SK-N-DZ (cell line): Measurements from ENCODE around the gene PRICKLE3.

Experiments
- DNase-seq: peaks from one replicate; pipeline ENCODE4 v3.0.0-alpha.2; 2015; ENCODE audit warnings: low spot score

PRICKLE3 gene

DNA sequence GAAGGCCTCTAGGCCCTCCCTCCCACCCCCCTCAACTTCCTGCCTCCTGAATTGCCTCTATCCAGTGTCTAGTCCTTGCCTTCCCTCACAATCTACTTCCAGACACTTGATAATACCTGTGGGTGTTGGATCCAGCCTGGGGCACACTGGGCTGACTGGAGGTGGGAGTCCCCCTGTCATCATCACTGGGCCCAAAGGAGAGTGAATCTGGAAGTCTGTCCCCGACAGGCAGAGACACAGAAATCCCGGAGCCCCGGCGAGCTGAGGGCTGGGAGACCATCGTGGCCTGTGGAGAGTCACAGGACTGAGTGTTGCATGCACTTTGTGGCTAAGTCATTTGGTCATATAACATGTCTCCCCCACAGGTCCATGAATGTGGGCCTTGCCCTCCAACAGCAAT, 22.2 kb upstream of the PRICKLE3 start:
- DNase-seq = no peak

DNA sequence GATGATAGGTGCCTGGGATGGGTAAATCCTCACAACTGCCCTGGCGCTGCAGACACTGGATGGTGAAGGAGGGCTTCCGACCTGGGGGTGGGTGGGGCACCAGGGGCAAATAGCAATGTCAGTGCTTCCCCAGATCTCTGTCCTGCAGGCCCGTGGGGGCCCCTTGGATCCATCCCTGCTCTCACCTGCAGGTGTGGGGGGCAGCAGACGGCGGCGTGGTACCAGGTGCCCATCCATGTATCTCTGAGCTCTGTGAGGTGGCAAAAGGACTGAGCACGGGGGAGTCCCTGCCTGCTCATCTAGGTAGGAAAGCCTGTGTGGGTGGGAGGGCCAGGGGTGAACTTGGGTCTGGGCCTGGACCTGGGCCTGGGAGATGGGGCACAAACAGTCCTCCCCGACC, 20.4 kb upstream of the PRICKLE3 start:
- no peak for DNase-seq

DNA sequence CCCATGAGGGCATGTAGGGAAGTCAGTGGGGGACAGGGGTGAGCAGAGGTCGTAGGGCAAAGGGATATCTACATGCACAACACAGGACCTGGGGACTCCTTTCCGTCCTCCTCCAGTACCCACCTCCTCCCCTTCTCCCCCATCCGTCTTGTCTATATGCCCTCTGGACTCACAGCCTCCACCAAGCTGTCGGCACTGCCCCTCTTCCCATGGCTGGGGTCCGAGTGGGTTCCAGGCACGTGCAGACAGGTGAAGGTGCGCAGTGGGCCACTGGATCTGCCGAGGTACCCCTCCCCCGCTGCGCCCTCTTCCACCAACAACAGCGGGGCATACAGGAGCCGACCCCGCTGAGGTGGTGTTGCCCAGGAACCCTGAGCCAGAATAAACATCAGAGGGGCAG, 19.3 kb upstream of the PRICKLE3 start:
- DNase-seq = no peak

DNA sequence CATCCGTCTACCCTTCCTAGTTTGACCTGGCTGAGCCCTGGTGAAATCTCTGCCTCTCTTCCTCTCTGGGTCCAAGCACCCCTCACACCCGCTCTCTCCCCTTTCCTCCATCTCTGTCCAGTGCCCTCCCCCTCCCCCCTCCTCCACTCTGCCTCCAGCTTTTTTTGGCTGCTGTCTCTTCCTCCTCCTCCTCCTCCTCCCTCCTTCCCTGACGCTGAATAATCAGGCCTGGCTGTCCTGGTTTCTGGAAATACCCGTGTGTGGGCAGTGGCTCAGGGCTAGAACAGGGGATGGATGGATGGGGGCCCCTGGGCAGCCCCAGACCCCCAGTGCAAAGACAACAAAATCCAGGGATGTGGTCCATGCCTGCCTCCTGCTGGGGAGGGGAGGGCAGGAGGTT, 18.5 kb upstream of the PRICKLE3 start:
- DNase-seq = no peak

DNA sequence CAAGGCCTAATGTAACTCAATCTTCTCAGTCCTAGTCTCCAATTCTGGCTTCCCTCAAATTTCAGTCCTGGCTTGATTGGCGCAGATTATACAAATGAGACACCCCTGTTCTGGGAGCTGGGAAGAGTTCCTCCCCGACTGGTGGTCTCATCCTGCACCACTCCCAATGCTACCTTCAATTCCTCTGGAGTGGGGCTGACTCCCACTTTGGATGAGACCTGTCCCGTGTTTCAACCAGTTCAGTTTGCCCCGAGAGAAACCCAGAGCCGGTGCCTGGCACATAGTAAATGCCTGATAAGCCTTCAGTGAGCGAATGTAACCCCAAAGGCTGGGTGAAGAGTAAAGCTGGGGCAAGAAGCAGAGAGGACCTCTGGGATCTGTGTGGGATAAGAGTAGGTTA, 17.8 kb upstream of the PRICKLE3 start:
- DNase-seq = no peak

DNA sequence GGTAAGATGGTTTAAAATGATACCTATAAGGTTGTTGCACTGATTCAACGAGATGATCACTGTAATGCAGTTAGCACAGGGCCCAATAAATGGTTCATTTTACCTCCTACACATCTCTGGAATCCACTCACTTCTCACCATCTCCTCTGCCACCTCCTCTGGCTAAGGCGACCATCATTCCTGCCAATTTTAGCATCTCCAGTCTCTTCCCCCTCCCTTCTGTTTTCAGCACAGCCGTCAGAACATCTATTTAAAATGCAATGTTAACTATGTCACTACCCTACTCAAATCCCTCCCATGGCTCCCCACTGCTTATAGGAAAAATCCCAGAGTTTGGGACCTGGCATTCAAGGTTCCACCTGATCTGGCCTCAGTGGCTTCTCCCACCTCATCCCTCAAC, 17.4 kb upstream of the PRICKLE3 start:
- no peak for DNase-seq

DNA sequence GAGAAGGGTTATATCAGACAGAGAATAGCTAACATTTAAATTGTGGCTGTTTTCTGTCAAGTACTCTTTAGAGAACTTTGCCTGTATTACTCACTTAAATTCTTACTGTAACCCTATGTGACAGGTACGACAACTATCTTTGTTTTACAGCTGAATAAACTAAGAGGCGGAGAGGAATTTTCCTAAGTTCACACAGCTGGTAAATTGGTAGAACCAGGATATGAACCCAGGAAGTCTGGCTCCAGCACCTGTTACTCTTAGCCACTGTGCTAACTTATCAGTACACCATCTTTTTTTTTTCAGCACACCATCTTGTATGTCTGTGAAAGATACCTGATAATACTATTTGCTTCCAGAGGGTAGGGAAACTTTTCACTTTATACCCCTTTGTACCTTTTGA, 15.8 kb upstream of the PRICKLE3 start:
- DNase-seq = no peak

DNA sequence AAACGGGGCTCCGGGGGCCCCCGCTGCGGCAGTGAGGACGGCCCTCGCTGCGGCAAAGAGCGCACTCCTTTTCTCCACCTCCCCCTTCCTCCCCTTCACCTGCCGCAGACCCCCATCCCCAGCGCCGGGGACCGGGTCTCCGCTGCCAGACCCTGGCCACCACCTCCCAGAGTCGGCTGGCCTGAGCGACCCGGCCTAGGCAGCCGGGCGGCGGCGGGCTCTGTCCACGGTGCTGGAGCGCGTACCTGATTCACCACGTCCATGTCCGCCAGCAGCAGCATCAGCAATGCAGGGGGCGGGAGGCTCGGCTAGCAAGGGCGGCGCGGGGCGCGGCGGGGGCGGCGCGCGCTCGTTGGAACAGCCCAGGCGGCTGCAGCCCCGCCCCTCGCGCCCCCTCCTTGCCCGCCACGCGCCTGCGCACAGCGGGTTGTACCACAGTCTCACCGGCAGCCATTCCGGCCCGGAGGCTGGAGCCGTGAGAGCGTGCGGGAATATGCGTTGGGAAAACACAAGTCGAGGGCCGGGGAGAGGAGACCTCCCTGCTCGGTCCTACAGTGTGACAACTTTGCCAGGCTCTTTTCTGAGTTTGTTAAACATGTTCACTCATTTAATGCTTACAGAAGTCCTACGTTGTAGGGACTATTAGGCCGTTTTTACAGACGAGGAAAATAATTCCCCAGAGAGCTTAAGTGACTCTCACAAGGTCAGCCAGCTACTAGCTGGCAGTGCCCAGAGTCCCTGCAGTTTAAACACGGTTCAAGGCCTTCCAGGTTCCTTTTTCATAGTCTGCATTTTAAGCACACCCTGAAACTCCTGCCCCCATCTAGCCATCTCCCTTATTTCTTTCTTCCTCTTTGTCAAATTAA, 14.0 kb upstream of the PRICKLE3 start, which contains the start of gene SYP:
Gene SYP, minus strand, starts transcription at position 288 of the 866 bp plus-strand sequence. Its CDS starts 7 bp downstream, at position 281.
- DNase-seq = peak; percentile 77

DNA sequence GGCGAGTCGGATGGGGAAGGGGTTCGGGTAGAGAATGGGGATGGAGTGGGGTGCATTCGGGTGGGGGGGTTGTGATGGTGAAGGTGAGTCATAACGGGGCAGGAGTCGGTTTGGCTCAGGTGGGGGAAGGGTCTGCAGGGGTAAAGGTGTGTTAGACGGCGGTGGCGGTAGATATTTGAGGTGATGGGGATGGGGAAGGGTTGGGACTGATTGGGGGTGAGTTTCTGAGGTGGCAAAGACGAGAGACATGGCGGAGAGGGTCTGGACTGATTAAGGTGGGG, 13.1 kb upstream of the PRICKLE3 start:
- DNase-seq = no peak

DNA sequence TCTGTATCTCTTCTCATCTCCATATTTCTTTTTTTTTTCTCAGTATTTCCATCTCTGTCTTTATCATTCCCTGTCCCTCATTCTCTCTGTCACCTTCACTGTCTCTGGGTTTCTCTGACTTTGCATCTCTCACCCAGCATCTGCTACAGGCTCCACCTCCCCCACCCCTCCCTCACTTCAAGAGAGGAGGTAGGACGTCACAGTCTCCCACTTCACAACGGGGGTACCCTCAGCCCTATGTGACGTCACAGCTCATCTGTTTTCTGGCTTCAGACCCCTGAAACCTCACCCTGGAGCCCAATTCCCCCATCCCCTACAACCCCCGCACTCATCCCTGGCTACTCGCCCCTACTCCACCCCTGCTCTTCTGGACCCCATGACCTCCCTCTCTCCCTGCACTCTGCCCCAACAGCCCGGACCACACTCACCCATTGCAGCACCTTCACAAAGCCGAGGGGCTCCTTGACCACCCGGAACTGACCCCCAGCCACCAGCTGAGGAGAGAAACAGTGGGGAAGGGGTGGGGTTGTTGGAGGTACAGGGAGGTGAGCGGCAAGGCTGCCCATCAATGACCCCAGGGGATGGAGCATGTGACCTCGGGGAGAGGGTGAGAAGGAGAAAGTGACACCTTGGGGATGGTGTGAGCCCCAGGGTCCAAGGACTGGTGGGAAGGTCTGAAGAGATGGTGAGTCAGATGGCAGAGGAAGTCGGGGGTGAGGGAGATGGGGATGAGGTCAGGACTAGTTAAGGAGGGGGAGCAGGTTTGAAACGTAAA, 12.6 kb upstream of the PRICKLE3 start:
- DNase-seq = no peak

DNA sequence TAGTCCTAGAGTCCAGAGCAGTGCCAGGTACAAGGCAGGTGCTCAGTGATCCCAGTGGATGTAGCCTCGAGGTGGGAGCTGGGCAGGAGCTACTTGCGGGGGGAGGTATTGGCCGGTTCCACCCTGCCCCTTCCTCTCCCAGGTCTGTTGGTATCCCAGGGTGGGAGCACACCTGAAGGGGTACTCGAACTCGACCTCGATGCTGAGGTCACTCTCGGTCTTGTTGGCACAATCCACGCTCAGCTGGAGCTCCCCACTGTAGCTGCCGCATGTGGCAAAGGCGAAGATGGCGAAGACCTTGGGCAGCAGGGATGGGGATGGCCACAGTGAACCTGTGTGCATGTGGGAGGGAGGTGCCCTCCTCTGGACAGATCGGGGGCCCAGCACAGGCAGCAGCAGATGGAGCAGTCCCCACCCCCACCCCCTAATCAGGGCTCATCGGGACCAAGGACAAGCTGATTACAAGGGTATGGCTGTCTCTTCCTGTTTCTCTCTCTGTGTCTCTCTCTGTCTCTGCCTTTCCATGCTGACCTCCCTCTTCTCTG, 11.4 kb upstream of the PRICKLE3 start:
- DNase-seq = no peak

DNA sequence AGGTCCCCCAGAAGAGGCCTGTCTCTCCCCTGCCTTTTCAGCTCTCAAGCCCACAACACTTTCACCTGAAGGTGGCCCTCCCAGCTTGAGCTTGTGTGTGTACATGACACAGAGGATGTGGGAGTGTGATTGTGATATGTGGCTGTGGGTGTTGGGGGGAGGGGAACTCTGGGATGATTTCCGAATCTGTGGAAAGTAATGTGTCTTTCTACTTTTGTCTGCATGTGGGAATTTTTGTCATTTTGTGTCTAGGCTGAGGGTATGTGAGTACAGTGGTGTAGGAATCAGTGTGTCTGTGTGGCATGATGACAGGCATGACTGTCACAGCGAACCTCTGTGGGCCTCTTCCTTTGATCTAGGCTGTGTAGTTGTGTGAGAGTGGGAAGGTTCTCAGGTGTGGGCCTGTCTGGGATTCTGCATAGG, 7.4 kb upstream of the PRICKLE3 start:
- DNase-seq = no peak

DNA sequence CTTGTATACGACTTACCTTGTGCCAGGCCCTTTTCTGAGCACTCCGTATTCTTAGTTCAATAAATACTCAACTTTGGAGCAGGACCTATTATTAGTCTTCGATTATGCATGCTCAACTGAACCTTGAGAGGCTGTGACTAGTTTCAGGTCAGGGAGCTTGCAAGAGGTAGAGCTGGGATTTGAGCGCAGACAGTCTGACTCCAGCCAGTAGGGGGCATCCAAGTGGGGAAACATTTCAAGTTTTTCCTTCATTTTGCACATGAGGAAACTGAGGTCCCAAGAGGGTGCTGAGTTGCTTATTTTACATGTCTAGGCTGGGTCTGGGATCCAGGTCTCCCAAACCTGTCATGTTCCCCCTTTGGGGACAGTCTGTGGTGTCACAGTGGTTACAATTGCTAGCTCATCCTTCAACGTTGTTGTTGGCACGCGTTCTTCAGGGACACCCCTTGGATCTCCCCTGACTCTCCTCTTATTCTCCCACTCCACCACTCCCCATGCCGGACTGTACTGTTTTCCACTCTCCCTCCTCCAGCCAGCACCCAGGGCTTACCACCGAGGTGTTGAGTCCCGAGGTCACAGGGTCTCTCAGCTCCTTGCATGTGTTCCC, 6.7 kb upstream of the PRICKLE3 start:
- DNase-seq = peak; percentile 32

DNA sequence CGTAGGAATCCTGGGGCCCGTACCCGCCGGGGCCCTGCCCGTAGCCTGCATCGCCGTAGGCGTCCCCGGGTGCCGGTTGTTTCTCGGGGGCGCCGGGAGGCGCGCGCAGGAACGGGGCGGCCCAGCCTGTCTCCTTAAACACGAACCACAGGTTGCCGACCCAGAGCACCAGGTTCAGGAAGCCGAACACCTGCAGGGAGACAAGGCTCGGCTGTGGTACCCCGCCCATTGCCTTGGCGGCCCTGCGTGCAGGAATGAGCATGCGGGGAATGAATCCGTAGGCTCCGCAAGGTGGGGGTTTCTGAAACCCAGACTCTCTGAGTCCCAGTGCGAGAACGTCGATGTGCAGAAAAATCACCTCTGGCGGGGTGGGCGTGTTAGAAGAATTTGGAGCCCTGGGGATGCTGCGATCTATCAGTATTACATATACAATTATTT, 5.4 kb upstream of the PRICKLE3 start:
- no peak for DNase-seq

DNA sequence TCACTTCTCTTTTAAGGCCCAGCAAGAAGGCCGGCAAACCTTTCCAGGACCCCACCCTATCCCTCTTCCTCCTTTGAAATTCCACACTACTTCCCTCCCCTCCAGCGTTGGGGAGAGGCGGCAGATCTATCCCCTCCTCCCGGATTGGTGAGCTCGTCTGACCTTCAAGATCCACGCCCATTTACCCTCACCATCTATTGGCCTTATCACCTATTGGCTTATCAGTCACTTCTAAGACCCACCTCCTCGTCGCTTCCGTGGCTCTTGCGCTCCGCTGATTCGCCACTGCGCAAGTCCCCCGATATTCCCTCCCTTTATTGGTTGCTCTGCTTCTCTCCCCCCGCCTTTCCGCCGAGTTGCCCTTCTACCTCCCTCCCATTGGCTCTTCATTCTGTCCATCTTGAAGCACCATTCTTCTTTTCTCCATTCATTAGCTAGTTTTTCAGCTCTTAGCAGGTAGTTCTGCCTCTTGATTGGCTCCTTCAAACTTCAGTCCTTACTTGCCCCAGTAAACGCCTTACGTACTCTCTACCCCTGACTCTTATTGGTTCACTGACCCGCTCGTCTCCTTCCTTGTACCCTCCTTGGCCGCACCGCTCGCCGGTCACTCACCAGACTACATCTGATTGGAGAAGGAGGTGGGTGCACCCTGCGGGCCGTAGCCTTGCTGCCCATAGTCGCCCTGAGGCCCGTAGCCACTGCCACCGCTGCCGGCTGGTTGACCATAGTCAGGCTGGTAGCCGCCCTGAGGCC, 4.8 kb upstream of the PRICKLE3 start:
- DNase-seq = peak; percentile 99

DNA sequence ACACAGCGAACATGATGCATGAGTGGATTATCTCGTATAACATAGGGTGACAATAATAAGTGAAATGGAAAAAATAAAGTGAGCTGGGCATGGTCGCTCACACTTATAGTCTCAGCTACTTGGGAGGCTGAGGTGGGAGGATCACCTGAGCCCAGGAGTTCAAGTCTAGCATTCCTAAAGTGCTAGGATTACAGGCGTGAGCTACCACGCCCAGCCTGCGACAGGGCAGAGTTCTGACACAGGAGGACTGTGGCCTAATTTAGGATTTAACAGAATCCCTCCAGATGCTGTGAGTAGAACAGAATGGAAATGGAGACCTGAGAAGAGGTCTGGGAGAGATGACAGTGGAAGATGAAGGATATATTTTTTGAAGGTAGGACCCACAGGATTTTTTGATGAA, 3.4 kb upstream of the PRICKLE3 start:
- no peak for DNase-seq

DNA sequence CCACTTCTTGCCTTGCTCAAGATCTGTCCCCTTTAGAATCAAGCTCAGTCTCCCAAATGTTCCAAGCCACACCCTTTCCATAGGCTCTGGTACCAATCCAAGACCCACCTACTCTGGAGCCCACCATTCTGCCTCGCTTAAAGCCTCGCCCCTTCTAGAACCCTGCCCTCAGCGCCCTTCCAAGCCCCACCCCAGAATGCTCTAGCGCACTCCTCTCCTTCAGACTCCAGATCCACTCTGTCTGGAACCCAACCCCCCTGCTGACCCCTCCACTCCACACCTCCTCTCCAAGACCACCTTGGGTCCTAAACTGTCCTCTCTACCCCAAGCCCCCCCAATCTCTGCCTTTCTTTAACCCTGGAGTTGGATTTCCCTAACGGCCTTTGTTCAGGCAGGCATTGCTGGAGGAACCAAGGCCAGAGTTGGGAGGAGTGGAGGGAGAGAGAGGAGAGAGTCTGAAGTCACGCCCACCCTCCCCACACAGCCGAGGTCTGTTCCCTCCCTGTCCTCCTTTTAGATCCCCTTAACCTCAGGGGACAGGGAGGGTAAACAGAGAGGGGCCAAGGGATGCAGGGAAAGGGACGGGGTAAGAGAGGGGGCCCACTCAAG, 2.4 kb upstream of the PRICKLE3 start:
- DNase-seq = no peak

DNA sequence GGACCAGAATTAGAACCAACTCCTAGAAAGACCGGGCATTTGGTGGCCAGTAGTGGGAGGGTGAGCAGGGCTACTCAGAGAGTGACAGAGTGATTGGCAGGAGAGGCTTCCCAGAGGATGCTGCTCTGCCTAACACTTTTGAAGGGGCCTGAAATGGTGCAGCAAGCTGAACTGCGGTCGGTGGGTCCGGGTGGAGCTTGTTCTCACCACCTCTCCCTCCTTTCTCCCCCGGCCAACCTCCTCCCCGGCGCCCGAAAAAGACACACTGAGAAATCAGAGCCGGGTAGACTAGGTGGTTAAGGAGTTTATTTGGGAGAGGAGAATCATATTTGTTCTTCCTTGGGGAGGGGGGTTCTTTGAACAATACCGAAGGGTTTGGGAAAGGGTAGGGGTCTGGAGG, 1.4 kb upstream of the PRICKLE3 start:
- DNase-seq = no peak

DNA sequence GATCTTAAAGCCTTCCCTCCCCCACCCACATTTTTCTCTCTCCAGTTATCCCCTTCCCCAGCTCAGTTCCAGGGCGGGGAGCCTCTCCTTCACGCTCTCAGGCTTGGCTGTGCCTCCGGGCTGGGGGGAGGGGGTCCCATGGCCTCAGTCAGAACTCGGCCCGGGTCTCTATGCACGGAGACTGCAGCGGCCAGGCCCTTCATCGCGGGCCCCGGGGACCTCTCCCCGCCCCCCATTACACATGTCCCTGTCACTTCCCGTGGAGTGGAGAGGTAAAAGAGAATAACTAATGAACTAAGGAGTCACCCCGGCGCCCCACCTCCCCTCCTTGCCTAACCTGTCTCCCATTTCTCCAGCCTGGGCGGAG, 838 bp upstream of the PRICKLE3 start:
- no peak for DNase-seq

DNA sequence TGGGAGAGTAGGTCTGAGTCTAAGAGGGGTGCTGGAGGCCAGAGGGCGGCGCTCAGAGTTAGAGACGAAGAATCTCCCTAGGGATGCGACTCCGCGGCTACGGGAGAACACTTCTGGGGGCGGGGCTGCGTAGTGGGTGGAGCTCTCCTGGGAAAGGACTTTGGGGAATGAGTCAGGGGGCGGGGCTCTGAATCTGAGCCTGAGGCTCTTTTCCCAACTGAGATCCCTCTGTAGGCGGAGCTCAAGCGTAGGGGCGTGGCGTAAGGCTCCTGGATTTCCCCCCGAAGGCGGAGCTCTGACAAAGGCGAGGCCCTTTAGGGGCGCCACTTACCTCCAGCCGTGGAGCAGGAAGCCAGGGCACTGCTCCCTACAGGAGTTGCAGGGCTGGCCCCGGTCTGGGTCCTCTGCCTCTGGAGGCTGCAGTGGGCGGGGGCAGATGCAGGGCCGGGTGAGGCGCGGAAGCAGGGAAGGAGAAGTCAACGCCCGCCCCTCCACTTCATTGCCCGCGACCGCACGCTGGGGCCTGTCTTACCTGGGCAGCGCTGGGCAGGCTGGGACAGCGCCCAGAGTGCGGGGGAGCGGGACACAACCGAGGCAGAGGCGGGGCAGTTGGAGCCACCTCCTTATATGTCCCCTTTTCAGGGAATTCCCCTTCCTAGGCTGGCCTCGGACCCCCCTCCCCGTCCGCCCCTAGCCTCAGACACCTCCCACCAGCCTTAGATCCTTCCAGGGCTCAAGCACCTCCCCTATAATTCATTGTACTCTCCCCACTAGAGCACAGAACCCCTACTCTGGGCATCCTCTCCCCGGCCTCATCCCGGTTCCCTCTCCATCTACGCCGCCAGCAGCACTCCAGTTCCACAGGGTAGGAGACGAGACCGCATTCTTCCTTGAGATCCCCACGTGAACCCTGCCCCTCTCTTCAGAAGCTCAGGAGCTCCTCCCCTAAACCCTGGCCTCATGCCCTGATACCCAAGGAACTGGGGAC, 1.6 kb downstream of the PRICKLE3 start:
- peak; percentile 89 for DNase-seq
